Mononuclear cell (primary cell): ENCODE measurements around the gene PPP1R37. TPM values are rescaled to one million over a fixed set of nuclear protein-coding genes. Genes with fewer than 3 reads are reported as not detected.

Experiments
- H3K27me3 ChIP-seq: 2 replicates; pipeline ENCODE4 v1.6.0; 2011; ENCODE audit warnings: low read length, control low read depth; ENCODE audit not compliant: insufficient read depth
- H3K4me1 ChIP-seq: 2 replicates; pipeline ENCODE4 v1.5.1; 2011; ENCODE audit warnings: mild to moderate bottlenecking, low read length, control low read depth; ENCODE audit not compliant: insufficient read depth
- H3K4me3 ChIP-seq: 2 replicates; pipeline ENCODE4 v1.5.1; 2011; ENCODE audit warnings: mild to moderate bottlenecking, low read length, moderate library complexity
- H3K9me3 ChIP-seq: 2 replicates; pipeline ENCODE4 v1.5.1; 2011; ENCODE audit warnings: low read depth, mild to moderate bottlenecking, control low read depth, low read length
- total RNA-seq: library from RNA; depleted of rRNA; stranded (reverse); fragments of >200 nt; gene quantifications from one replicate; pipeline ENCODE4 v1.2.3, GENCODE V29; 2012

The PPP1R37 gene
- total RNA-seq, 1 donor: 14.0 TPM

GRCh38 chr19:45079063-45079910 lies 13.7 kb upstream of the PPP1R37 start, which contains the start of gene GEMIN7:
Gene GEMIN7, plus strand, starts transcription at chr19:45079260. Its CDS starts 10,855 bp downstream, at chr19:45090115.
- H3K9me3 ChIP-seq: no peaks in the 10 kb centered on the region
- peak within 1 kb of the TSS; percentile 84 for H3K4me3 ChIP-seq
- H3K27me3 ChIP-seq: no peaks in the 10 kb centered on the region
- H3K4me1 ChIP-seq: peaks cover 50% of the 10 kb centered on the region

- Histone ChIP-seq H3K27me3 (no peaks in the 10 kb centered on the region), H3K9me3 (no peaks in the 10 kb centered on the region), H3K4me3 (peak overlapping the region; percentile 84), H3K4me1 (peaks cover 43% of the 10 kb centered on the region)
Observed at GRCh38 chr19:45079911-45080370, 13.0 kb upstream of the PPP1R37 start.

GRCh38 chr19:45082170-45082569 lies 10.8 kb upstream of the PPP1R37 start:
- no peaks in the 10 kb centered on the region for H3K9me3 ChIP-seq
- peaks cover 35% of the 10 kb centered on the region for H3K4me1 ChIP-seq
- H3K4me3 ChIP-seq: no peak overlapping the region
- no peaks in the 10 kb centered on the region for H3K27me3 ChIP-seq

- Histone ChIP-seq H3K9me3 (no peaks in the 10 kb centered on the region), H3K27me3 (no peaks in the 10 kb centered on the region), H3K4me1 (peaks cover 26% of the 10 kb centered on the region), H3K4me3 (no peak overlapping the region)
Observed at GRCh38 chr19:45086480-45086879, 6.5 kb upstream of the PPP1R37 start.

GRCh38 chr19:45087531-45087930 lies 5.4 kb upstream of the PPP1R37 start:
- H3K4me1 ChIP-seq: peaks cover 30% of the 10 kb centered on the region
- H3K9me3 ChIP-seq: no peaks in the 10 kb centered on the region
- no peak overlapping the region for H3K4me3 ChIP-seq
- no peaks in the 10 kb centered on the region for H3K27me3 ChIP-seq

GRCh38 chr19:45090034-45090433 lies 2.9 kb upstream of the PPP1R37 start:
- H3K27me3 ChIP-seq: no peaks in the 10 kb centered on the region
- H3K4me3 ChIP-seq: no peak overlapping the region
- no peaks in the 10 kb centered on the region for H3K9me3 ChIP-seq
- H3K4me1 ChIP-seq: peaks cover 47% of the 10 kb centered on the region

DNA sequence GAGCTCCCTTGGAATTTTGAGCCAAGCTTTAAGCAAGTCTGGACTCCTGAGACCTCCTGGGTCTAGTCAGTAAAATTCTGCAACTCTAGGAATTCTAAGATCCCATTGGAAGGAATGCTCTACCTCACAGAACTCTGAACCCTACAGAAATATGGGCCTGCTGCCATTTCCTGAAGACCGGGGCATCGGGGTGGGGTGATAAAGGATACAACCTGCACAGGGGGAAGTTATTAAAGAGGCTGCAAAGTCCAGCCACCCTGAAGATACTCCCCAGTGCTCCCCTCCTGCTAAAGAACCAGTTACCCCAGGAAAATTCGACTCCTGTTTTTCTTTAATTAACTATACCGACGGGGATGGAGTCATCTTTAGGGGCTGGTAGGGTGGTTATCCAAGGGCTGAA lies 2.4 kb upstream of the PPP1R37 start:
- peaks cover 53% of the 10 kb centered on the region for H3K4me1 ChIP-seq
- no peak overlapping the region for H3K4me3 ChIP-seq
- no peaks in the 10 kb centered on the region for H3K9me3 ChIP-seq
- no peaks in the 10 kb centered on the region for H3K27me3 ChIP-seq

DNA sequence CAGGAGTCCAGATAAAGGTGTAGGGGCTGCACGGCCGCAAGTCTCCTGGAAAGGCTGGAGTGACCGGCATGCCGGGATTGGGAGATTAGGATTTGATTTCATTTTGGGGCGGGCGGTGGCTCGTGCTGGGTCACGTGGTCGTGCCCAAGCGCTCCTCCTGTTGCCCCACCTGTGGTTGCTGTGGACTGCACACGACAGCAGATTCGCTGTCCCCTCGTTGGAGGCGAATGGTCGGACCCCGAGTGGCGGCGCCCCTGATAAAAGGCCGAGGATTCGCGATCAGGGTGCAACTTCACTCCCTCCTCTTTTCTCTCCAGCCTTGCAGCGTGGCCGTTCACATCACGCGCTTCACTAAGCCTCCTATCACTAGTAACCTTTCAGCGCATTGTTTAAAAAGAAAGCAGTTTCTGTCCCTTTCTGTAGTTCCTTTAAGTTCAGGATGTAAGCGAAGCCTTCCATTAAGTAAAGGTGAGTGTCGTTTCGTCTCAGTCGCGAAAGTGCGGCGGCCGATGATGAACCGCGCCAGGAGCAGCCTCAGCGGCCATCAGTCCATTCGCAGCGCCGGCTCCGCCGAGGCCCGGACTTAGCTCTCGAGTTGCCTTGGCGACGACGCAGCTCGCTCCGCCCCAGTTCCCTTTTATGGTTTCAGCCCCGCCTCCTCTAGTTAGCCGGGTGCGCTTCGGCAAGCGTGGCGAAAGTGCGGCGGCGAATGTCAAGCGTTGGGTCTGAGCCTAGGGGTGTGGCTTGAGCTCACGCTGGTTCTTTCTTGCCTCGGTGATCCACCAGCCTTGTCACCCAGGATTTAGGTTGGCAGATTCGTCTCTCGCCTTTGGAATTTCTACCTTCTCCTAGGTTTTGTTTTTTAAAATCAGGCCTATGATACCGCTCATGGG lies 1.7 kb upstream of the PPP1R37 start:
- no peaks in the 10 kb centered on the region for H3K9me3 ChIP-seq
- H3K27me3 ChIP-seq: no peaks in the 10 kb centered on the region
- peak overlapping the region; percentile 86 for H3K4me3 ChIP-seq
- peaks cover 57% of the 10 kb centered on the region for H3K4me1 ChIP-seq

DNA sequence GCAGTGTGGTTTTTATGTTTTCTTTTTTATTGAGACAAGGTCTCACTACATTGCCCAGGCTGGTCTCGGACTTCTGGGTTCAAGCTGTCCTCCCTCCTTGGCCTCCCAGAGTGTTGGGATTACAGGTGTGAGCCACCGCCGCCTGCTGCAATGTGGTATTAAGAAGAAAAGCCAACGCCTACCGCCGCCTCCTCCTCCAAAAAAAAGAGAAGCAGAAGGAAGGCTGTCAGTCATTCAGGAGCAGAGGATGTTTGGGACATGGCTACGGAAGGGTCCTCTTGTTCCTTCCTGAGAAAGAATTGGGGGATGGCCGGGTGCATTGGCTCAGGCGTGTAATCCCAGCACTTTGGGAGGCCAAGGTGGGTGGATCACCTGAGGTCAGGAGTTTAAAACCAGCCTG lies 1.2 kb downstream of the PPP1R37 start:
- Histone ChIP-seq H3K4me1 (peaks cover 53% of the 10 kb centered on the region), H3K27me3 (no peaks in the 10 kb centered on the region), H3K4me3 (peak overlapping the region; percentile 86), H3K9me3 (no peaks in the 10 kb centered on the region)

GRCh38 chr19:45094707-45095106 lies 1.7 kb downstream of the PPP1R37 start:
- no peaks in the 10 kb centered on the region for H3K27me3 ChIP-seq
- peaks cover 53% of the 10 kb centered on the region for H3K4me1 ChIP-seq
- no peaks in the 10 kb centered on the region for H3K9me3 ChIP-seq
- H3K4me3 ChIP-seq: no peak overlapping the region

DNA sequence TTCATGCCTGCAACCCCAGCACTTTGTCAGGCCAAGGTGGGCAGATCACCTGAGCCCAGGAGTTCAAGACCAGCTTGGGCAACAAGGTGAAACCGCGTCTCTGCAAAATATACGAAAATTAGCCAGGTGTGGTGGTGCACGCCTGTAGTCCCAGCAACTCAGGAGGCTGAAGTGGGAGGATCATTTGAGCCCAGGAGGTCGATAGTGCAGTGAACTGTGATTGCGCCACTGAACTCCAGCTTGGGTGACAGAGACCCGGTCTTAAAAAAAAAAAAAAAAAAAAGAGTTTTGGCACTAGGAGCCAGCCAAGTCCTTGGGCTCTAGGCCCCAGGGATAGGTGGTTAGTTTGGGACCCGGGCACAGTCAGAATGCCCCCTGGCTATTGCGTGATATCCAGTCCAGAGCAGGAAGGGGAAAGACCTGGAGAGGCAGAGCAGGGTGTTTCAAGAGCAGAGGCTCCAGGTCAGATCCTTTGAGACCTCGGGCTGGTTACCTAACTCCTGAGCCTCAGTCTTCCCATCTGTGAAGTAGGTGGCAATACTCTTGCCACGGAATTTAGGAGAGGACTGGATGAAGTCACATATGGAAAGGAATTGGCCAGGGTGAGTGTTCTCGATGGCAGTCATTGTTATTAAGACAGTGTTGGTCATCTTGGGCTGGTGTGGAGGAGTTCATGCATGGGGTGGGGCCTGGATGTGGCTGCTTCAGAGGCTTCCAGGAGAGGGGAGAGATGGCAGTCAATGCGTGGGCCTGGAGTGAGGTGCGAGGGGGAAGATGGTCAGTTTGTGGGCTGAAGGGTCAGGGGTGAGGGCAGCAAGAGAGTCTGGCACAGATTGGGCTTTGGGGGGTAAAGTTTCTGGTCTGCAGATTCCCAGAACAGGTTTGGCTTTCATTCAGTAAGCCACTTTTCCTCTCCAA lies 2.8 kb downstream of the PPP1R37 start:
- H3K27me3 ChIP-seq: no peaks in the 10 kb centered on the region
- H3K4me1 ChIP-seq: peaks cover 52% of the 10 kb centered on the region
- H3K4me3 ChIP-seq: no peak overlapping the region
- H3K9me3 ChIP-seq: no peaks in the 10 kb centered on the region

- H3K4me3 ChIP-seq: no peak overlapping the region
- H3K9me3 ChIP-seq: no peaks in the 10 kb centered on the region
- H3K4me1 ChIP-seq: peaks cover 45% of the 10 kb centered on the region
- no peaks in the 10 kb centered on the region for H3K27me3 ChIP-seq
Observed at GRCh38 chr19:45096700-45097099, 3.7 kb downstream of the PPP1R37 start.

GRCh38 chr19:45097450-45097775 lies 4.4 kb downstream of the PPP1R37 start:
- H3K4me3 ChIP-seq: no peak overlapping the region

DNA sequence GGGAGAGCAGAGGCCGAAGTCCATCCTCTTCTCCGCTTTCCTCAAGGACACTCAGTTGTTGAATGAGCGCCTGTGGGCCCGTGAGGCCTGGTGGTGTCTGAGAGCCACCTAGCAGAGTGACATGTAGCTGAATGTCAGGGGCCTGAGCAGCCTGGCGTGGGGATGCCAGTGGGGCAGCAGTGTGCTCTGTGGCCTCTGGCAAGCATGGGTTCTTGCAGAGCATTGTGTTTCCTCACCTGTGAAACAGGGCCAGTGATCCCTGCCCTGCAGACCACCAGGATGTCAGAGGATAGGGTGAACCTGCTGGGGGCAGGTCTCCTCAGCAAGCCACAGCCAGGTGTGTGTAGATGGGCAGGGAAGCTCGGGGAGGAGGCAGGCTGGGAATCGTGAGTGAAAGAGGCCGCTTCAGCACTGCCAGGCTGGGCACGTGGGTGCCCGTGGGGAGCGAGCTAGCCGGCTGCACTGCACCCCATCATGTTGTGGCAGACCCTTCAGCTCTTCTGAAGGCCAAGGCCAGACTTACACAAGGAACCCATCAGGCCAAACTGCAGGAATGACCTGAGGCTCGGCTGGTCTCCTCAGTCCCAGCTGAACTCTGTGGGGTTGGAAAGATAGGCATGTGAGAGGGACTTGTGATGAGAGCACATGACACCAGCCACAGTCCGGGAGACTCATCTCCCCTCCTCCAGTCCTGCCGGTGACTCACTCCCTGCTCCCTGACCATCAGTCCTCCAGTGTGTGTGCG lies 5.0 kb downstream of the PPP1R37 start:
- peaks cover 50% of the 10 kb centered on the region for H3K4me1 ChIP-seq
- H3K27me3 ChIP-seq: no peaks in the 10 kb centered on the region
- no peak overlapping the region for H3K4me3 ChIP-seq
- no peaks in the 10 kb centered on the region for H3K9me3 ChIP-seq

More at GRCh38 chr19:45097450-45097775, 4.4 kb downstream of the PPP1R37 start:
- peaks cover 47% of the 10 kb centered on the region for H3K4me1 ChIP-seq
- H3K9me3 ChIP-seq: no peaks in the 10 kb centered on the region
- H3K27me3 ChIP-seq: no peaks in the 10 kb centered on the region
